Fibroblast of skin of back (primary cell): ENCODE results near the gene HOXB6.
A peak's percentile ranks its signal among the peaks of the same experiment; 100 is the strongest.

Experiments
- DNase-seq: peaks from one replicate; pipeline ENCODE4 v3.0.0-alpha.2; 2013

HOXB6 gene

GRCh38 chr17:48609033-48609432 is 4.2 kb upstream of the HOXB6 start:
- DNase-seq = no peak

- DNase-seq = no peak
Measured at GRCh38 chr17:48608494-48608834, 3.7 kb upstream of the HOXB6 start.

GRCh38 chr17:48606892-48607614 is 2.3 kb upstream of the HOXB6 start:
- no peak for DNase-seq

GRCh38 chr17:48605991-48606891 is 1.5 kb upstream of the HOXB6 start:
- DNase-seq = no peak

- no peak for DNase-seq
Measured at GRCh38 chr17:48605409-48605919, 678 bp upstream of the HOXB6 start.

GRCh38 chr17:48603959-48604769 is 622 bp downstream of the HOXB6 start:
- DNase-seq = no peak

- no peak for DNase-seq
Measured at GRCh38 chr17:48601539-48602425, 3.0 kb downstream of the HOXB6 start.

GRCh38 chr17:48601207-48601538 is 3.6 kb downstream of the HOXB6 start:
- DNase-seq = no peak

GRCh38 chr17:48600244-48601098 is 4.3 kb downstream of the HOXB6 start:
- DNase-seq = no peak

- no peak for DNase-seq
Measured at GRCh38 chr17:48599354-48599753, 5.4 kb downstream of the HOXB6 start.

GRCh38 chr17:48598736-48599135 is 6.0 kb downstream of the HOXB6 start:
- no peak for DNase-seq

- peak; percentile 33 for DNase-seq
Measured at GRCh38 chr17:48597778-48598631, 6.8 kb downstream of the HOXB6 start.

GRCh38 chr17:48597528-48597777 is 7.3 kb downstream of the HOXB6 start:
- DNase-seq = no peak

- no peak for DNase-seq
Measured at GRCh38 chr17:48596735-48597527, 7.9 kb downstream of the HOXB6 start.

GRCh38 chr17:48596000-48596734 is 8.6 kb downstream of the HOXB6 start:
- DNase-seq = no peak

GRCh38 chr17:48595278-48595999 is 9.3 kb downstream of the HOXB6 start:
- DNase-seq = no peak

GRCh38 chr17:48594538-48595277 is 10.1 kb downstream of the HOXB6 start:
- no peak for DNase-seq
